ENCODE measurements around the gene PATJ.
"Not testable (repeated sequence)": the region's sequence is repeated elsewhere in the genome, so short reads cannot be mapped to it uniquely, and the experiment has no call there.

The PATJ gene

GRCh38 chr1:62218604-62219003, 476.3 kb downstream of the PATJ start:
- no peak overlapping the region for H3K4me2 ChIP-seq (ENCODE audit: low read depth, low read length, poor library complexity, severe bottlenecking)
- H3K36me3 ChIP-seq (ENCODE audit: insufficient read depth, low read length), result no peaks in the 10 kb centered on the region
- H2AFZ ChIP-seq (ENCODE audit: low read length), result no peak overlapping the region
- H3K4me3 ChIP-seq (ENCODE audit: low read length, poor library complexity, severe bottlenecking), result no peak overlapping the region
- TF ChIP-seq EZH2phosphoT487 (IDR thresholded peaks at IDR 0.05; ENCODE audit: borderline replicate concordance) (no peak), CTCF (conservative IDR thresholded peaks at IDR 0.05; ENCODE audit: low read length) (no peak)
- H3K9ac ChIP-seq (ENCODE audit: low read depth, low read length, poor library complexity, severe bottlenecking), result no peak overlapping the region
- H3K4me1 ChIP-seq (ENCODE audit: insufficient read depth, low read length, poor library complexity, severe bottlenecking), result no peaks in the 10 kb centered on the region
- no peaks in the 10 kb centered on the region for H3F3A ChIP-seq (ENCODE audit: low read depth)
- no peaks in the 10 kb centered on the region for H4K20me1 ChIP-seq (ENCODE audit: insufficient read depth, low read length, poor library complexity, severe bottlenecking)
- no peaks in the 10 kb centered on the region for H3K9me3 ChIP-seq (ENCODE audit: insufficient read depth, low read depth, low read length)
- no peaks in the 10 kb centered on the region for H3K27me3 ChIP-seq (ENCODE audit: insufficient read depth, low read length, poor library complexity, severe bottlenecking)
- no peaks in the 10 kb centered on the region for H3K9me2 ChIP-seq (replicated peaks; ENCODE audit: low read depth, low read length)
- no peaks in the 10 kb centered on the region for H3K79me2 ChIP-seq (ENCODE audit: insufficient read depth, low read length)

DNA sequence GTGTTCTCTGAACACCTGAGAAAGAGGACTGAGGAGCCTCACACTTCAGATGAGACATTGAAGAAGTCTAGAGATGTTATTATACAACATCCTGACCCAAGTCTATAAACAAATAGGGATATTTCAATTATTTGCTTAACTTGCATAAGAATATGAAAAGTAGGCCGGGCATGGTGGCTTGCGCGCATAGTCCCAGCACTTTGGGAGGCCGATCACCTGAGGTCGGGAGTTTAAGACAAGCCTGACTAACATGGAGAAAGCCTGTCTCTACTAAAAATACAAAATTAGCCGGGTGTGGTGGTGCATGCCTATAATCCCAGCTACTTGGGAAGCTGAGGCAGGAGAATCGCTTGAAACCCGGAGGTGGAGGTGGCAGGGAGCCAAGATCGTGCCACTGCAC, 478.2 kb downstream of the PATJ start:
- H3K9me2 ChIP-seq (replicated peaks; ENCODE audit: low read depth, low read length); H3K4me3 ChIP-seq (ENCODE audit: low read length, poor library complexity, severe bottlenecking); H3K27me3 ChIP-seq (ENCODE audit: insufficient read depth, low read length, poor library complexity, severe bottlenecking); H3K4me2 ChIP-seq (ENCODE audit: low read depth, low read length, poor library complexity, severe bottlenecking); H3K4me1 ChIP-seq (ENCODE audit: insufficient read depth, low read length, poor library complexity, severe bottlenecking); H4K20me1 ChIP-seq (ENCODE audit: insufficient read depth, low read length, poor library complexity, severe bottlenecking); H3K36me3 ChIP-seq (ENCODE audit: insufficient read depth, low read length); H3K9ac ChIP-seq (ENCODE audit: low read depth, low read length, poor library complexity, severe bottlenecking); H3K9me3 ChIP-seq (ENCODE audit: insufficient read depth, low read depth, low read length); H3K79me2 ChIP-seq (ENCODE audit: insufficient read depth, low read length); H3F3A ChIP-seq (ENCODE audit: low read depth); H2AFZ ChIP-seq (ENCODE audit: low read length): not testable (repeated sequence)

GRCh38 chr1:62221171-62221570, 478.9 kb downstream of the PATJ start:
- Histone ChIP-seq H3K36me3 (ENCODE audit: insufficient read depth, low read length) (no peaks in the 10 kb centered on the region), H3K79me2 (ENCODE audit: insufficient read depth, low read length) (no peaks in the 10 kb centered on the region), H3K9me3 (ENCODE audit: insufficient read depth, low read depth, low read length) (no peaks in the 10 kb centered on the region), H3F3A (ENCODE audit: low read depth) (no peaks in the 10 kb centered on the region), H3K9ac (ENCODE audit: low read depth, low read length, poor library complexity, severe bottlenecking) (no peak overlapping the region), H3K9me2 (replicated peaks; ENCODE audit: low read depth, low read length) (no peaks in the 10 kb centered on the region), H4K20me1 (ENCODE audit: insufficient read depth, low read length, poor library complexity, severe bottlenecking) (no peaks in the 10 kb centered on the region), H2AFZ (ENCODE audit: low read length) (no peak overlapping the region), H3K4me2 (ENCODE audit: low read depth, low read length, poor library complexity, severe bottlenecking) (no peak overlapping the region), H3K4me1 (ENCODE audit: insufficient read depth, low read length, poor library complexity, severe bottlenecking) (no peaks in the 10 kb centered on the region), H3K27me3 (ENCODE audit: insufficient read depth, low read length, poor library complexity, severe bottlenecking) (no peaks in the 10 kb centered on the region), H3K4me3 (ENCODE audit: low read length, poor library complexity, severe bottlenecking) (no peak overlapping the region)
- TF ChIP-seq EZH2phosphoT487 (IDR thresholded peaks at IDR 0.05; ENCODE audit: borderline replicate concordance) (no peak), CTCF (conservative IDR thresholded peaks at IDR 0.05; ENCODE audit: low read length) (no peak)

- no peak overlapping the region for H2AFZ ChIP-seq (ENCODE audit: low read length)
- no peaks in the 10 kb centered on the region for H3K4me1 ChIP-seq (ENCODE audit: insufficient read depth, low read length, poor library complexity, severe bottlenecking)
- no peaks in the 10 kb centered on the region for H3K9me2 ChIP-seq (replicated peaks; ENCODE audit: low read depth, low read length)
- no peaks in the 10 kb centered on the region for H3K9me3 ChIP-seq (ENCODE audit: insufficient read depth, low read depth, low read length)
- no peak overlapping the region for H3K4me2 ChIP-seq (ENCODE audit: low read depth, low read length, poor library complexity, severe bottlenecking)
- H3K36me3 ChIP-seq (ENCODE audit: insufficient read depth, low read length), result no peaks in the 10 kb centered on the region
- no peaks in the 10 kb centered on the region for H3F3A ChIP-seq (ENCODE audit: low read depth)
- H3K27me3 ChIP-seq (ENCODE audit: insufficient read depth, low read length, poor library complexity, severe bottlenecking), result no peaks in the 10 kb centered on the region
- H3K4me3 ChIP-seq (ENCODE audit: low read length, poor library complexity, severe bottlenecking), result no peak overlapping the region
- H4K20me1 ChIP-seq (ENCODE audit: insufficient read depth, low read length, poor library complexity, severe bottlenecking), result no peaks in the 10 kb centered on the region
- H3K79me2 ChIP-seq (ENCODE audit: insufficient read depth, low read length), result no peaks in the 10 kb centered on the region
- TF ChIP-seq EZH2phosphoT487 (IDR thresholded peaks at IDR 0.05; ENCODE audit: borderline replicate concordance) (no peak), CTCF (conservative IDR thresholded peaks at IDR 0.05; ENCODE audit: low read length) (no peak)
- no peak overlapping the region for H3K9ac ChIP-seq (ENCODE audit: low read depth, low read length, poor library complexity, severe bottlenecking)
These were observed 480.0 kb downstream of the PATJ start for GRCh38 chr1:62222321-62222720.

Measured in Loucy (cell line).